Caco-2 (cell line): Measurements from ENCODE around the gene ARHGAP42. TPM values are rescaled to one million over a fixed set of nuclear protein-coding genes. Genes with fewer than 3 reads are reported as not detected.

Source experiments
- BruUV-seq: library from RNA; stranded (reverse); fragments of 400-500 nt; replicated peaks from 2 replicates; lab custom pipeline; 2021; lab: Mats Ljungman, UMichigan
- CTCF ChIA-PET: fragments of 300-600 bp; sonication (Branson Sonifier 250); formaldehyde crosslinking; loops from one replicate; lab custom pipeline; 2022; ENCODE audit warnings: antibody characterized with exemption; lab: Charles Lee
- POLR2A ChIA-PET: fragments of 300-600 bp; sonication (Branson Sonifier 250); formaldehyde crosslinking; loops from one replicate; lab custom pipeline; 2022; ENCODE audit warnings: antibody characterized with exemption; lab: Charles Lee
- DNase-seq, 2 experiments: peaks; one replicate each; pipeline versions ENCODE4 v3.0.0 to v3.0.0-alpha.2; 2020 to 2022
- H3K27me3 ChIP-seq: replicated peaks from 2 replicates; pipeline ENCODE4 v1.6.0; 2011; ENCODE audit warnings: low read length; ENCODE audit not compliant: control insufficient read depth, insufficient read depth
- H3K36me3 ChIP-seq: 2 replicates; pipeline ENCODE4 v1.5.1; 2011; ENCODE audit warnings: low read length; ENCODE audit not compliant: control insufficient read depth, insufficient read depth
- H3K4me1 ChIP-seq: fragments of 250-450 bp; sonication (Bioruptor Pico); 2 replicates; pipeline ENCODE4 v1.5.1; 2020; ENCODE audit warnings: mild to moderate bottlenecking
- H3K4me3 ChIP-seq: 2 replicates; pipeline ENCODE4 v1.5.1; 2011; ENCODE audit warnings: low read depth, mild to moderate bottlenecking, control low read depth, low read length
- H3K9me3 ChIP-seq: fragments of 250-450 bp; sonication (Bioruptor Pico); 2 replicates; pipeline ENCODE4 v1.5.1; 2020; ENCODE audit warnings: mild to moderate bottlenecking, moderate library complexity
- H3K27ac Mint-ChIP-seq: one replicate; pipeline ENCODE4 v1.8.0; 2022; ENCODE audit warnings: mixed read lengths; ENCODE audit not compliant: unreplicated experiment
- H3K27me3 Mint-ChIP-seq: one replicate; pipeline ENCODE4 v1.8.0; 2022; ENCODE audit warnings: mixed read lengths; ENCODE audit not compliant: insufficient read depth, unreplicated experiment
- H3K36me3 Mint-ChIP-seq: one replicate; pipeline ENCODE4 v1.8.0; 2022; ENCODE audit warnings: mild to moderate bottlenecking, mixed read lengths; ENCODE audit not compliant: insufficient read depth, unreplicated experiment
- H3K4me1 Mint-ChIP-seq: one replicate; pipeline ENCODE4 v1.8.0; 2022; ENCODE audit warnings: low read depth, mixed read lengths; ENCODE audit not compliant: unreplicated experiment
- H3K4me3 Mint-ChIP-seq: one replicate; pipeline ENCODE4 v1.8.0; 2022; ENCODE audit warnings: mild to moderate bottlenecking, moderate library complexity, mixed read lengths; ENCODE audit not compliant: unreplicated experiment
- H3K9me3 Mint-ChIP-seq: one replicate; pipeline ENCODE4 v1.8.0; 2022; ENCODE audit warnings: mixed read lengths; ENCODE audit not compliant: unreplicated experiment
- CTCF ChIP-seq, 2 experiments: fragments of 200-600 bp in 1 of 2; IDR thresholded peaks; 1 replicate in 1 of 2; 2 replicates in 1 of 2; pipeline versions ENCODE4 v1.5.1 to v1.8.0; 2011 to 2022; ENCODE audit warnings: antibody characterized with exemption in 1 of 2, control low read depth in 1 of 2, inconsistent platforms in 1 of 2, low read depth in 1 of 2, low read length in 1 of 2, mild to moderate bottlenecking in 1 of 2, moderate library complexity in 1 of 2; ENCODE audit not compliant: insufficient read depth in 1 of 2, severe bottlenecking in 1 of 2, unreplicated experiment in 1 of 2
- intact Hi-C: fragments of 100-400 bp; cut with micrococcal nuclease; formaldehyde crosslinking; loops from one replicate; pipeline ENCODE4 v1.10.0; 2022; ENCODE audit not compliant: unreplicated experiment
- total RNA-seq: library from RNA; stranded (reverse); gene quantifications from 2 replicates; pipeline ENCODE4 v1.2.3, GENCODE V29; 2022

ARHGAP42 gene
- total RNA-seq, 1 experiment from 2014 or later, result 8.4 TPM

GRCh38 chr11:100902454-100903141 is 215.5 kb downstream of the ARHGAP42 start:
- Mint-ChIP-seq H3K27ac (no peak overlapping the region), H3K36me3 (no peaks in the 10 kb centered on the region), H3K4me3 (no peak overlapping the region), H3K27me3 (no peaks in the 10 kb centered on the region), H3K9me3 (peaks cover 6% of the 10 kb centered on the region), H3K4me1 (no peaks in the 10 kb centered on the region)
- no TSS peak for BruUV-seq
- no peaks in the 10 kb centered on the region for H3K4me1 ChIP-seq
- no peak for DNase-seq
- ChIA-PET POLR2A (no interaction called here), CTCF (no interaction called here)
- no peaks in the 10 kb centered on the region for H3K27me3 ChIP-seq
- no peak for TF ChIP-seq CTCF (IDR thresholded peaks at IDR 0.05; ENCODE audit: insufficient read depth in 1 of 2, low read depth in 1 of 2, low read length in 1 of 2, severe bottlenecking in 1 of 2, unreplicated experiment in 1 of 2)
- H3K4me3 ChIP-seq, result no peak overlapping the region
- H3K9me3 ChIP-seq, result no peaks in the 10 kb centered on the region
- no peaks in the 10 kb centered on the region for H3K36me3 ChIP-seq
- intact Hi-C loops, result no loop called here

- POLR2A ChIA-PET, result no interaction called here
- H3K9me3 ChIP-seq, result no peaks in the 10 kb centered on the region
- DNase-seq, result no peak
- peaks cover 6% of the 10 kb centered on the region for H3K9me3 Mint-ChIP-seq
- no TSS peak for BruUV-seq
- H3K4me1 ChIP-seq, result no peaks in the 10 kb centered on the region
- H3K36me3 Mint-ChIP-seq, result no peaks in the 10 kb centered on the region
- H3K27me3 Mint-ChIP-seq, result no peaks in the 10 kb centered on the region
- CTCF ChIA-PET, result no interaction called here
- H3K36me3 ChIP-seq, result no peaks in the 10 kb centered on the region
- H3K27me3 ChIP-seq, result no peaks in the 10 kb centered on the region
- H3K4me3 Mint-ChIP-seq, result no peak overlapping the region
- no peak overlapping the region for H3K27ac Mint-ChIP-seq
- no peaks in the 10 kb centered on the region for H3K4me1 Mint-ChIP-seq
- TF ChIP-seq CTCF (IDR thresholded peaks at IDR 0.05; ENCODE audit: insufficient read depth in 1 of 2, low read depth in 1 of 2, low read length in 1 of 2, severe bottlenecking in 1 of 2, unreplicated experiment in 1 of 2), result no peak
- intact Hi-C loops, result no loop called here
- H3K4me3 ChIP-seq, result no peak overlapping the region
Measured at GRCh38 chr11:100903284-100903683, 216.2 kb downstream of the ARHGAP42 start.

GRCh38 chr11:100905684-100906083 is 218.6 kb downstream of the ARHGAP42 start:
- ChIA-PET CTCF (no interaction called here), POLR2A (no interaction called here)
- Mint-ChIP-seq H3K36me3 (no peaks in the 10 kb centered on the region), H3K4me3 (no peak overlapping the region), H3K27me3 (no peaks in the 10 kb centered on the region), H3K9me3 (no peaks in the 10 kb centered on the region), H3K4me1 (no peaks in the 10 kb centered on the region), H3K27ac (no peak overlapping the region)
- Histone ChIP-seq H3K36me3 (no peaks in the 10 kb centered on the region), H3K27me3 (no peaks in the 10 kb centered on the region), H3K9me3 (no peaks in the 10 kb centered on the region), H3K4me1 (no peaks in the 10 kb centered on the region), H3K4me3 (no peak overlapping the region)
- no peak for DNase-seq
- BruUV-seq, result no TSS peak
- intact Hi-C loops, result no loop called here
- no peak for TF ChIP-seq CTCF (IDR thresholded peaks at IDR 0.05; ENCODE audit: insufficient read depth in 1 of 2, low read depth in 1 of 2, low read length in 1 of 2, severe bottlenecking in 1 of 2, unreplicated experiment in 1 of 2)
